T-helper 2 cell treated with Interferon-gamma antibody and Interleukin-4, amounts not matched to agents 5 μg/mL and 100 μg/mL, for 36 hours (primary cell): ENCODE data around the gene RERE.
"Not testable (repeated sequence)": the region's sequence is repeated elsewhere in the genome, so short reads cannot be mapped to it uniquely, and the experiment has no call there.

ENCODE experiments used
- DNase-seq: peaks from one replicate; pipeline ENCODE4 v3.0.0; 2021; ENCODE audit warnings: low spot score
- H3K27ac Mint-ChIP-seq: one replicate; pipeline ENCODE4 v1.8.0; 2021; ENCODE audit warnings: mild to moderate bottlenecking, mixed read lengths
- H3K27me3 Mint-ChIP-seq: one replicate; pipeline ENCODE4 v1.8.0; 2021; ENCODE audit warnings: low read depth, mixed read lengths
- H3K36me3 Mint-ChIP-seq: one replicate; pipeline ENCODE4 v1.8.0; 2021; ENCODE audit warnings: low read depth, mixed read lengths
- H3K4me1 Mint-ChIP-seq: one replicate; pipeline ENCODE4 v1.8.0; 2021; ENCODE audit warnings: low read depth, mixed read lengths
- H3K4me3 Mint-ChIP-seq: one replicate; pipeline ENCODE4 v1.8.0; 2022; ENCODE audit warnings: mild to moderate bottlenecking, moderate library complexity, mixed read lengths
- H3K9me3 Mint-ChIP-seq: one replicate; pipeline ENCODE4 v1.8.0; 2021; ENCODE audit warnings: mixed read lengths

RERE gene

DNA sequence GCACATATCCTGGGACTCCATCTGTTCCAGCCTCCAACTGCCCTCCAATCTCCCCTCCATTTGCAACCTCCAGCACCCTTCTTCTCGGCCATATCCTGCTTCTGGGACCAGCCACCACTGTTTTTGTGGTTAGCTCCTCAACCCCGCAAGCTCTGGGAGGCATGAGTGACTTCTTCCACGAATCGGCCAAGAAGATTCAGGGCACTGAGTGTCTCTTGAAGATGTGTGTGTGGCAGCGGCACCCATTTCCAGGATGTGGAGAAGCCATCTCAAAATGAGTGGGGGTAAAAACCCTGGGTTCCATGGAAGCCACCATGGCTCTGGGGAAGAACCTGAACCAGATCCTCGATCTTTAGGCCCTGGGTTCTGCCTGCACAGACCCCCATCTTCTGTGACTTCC is 304.9 kb downstream of the RERE start:
- no peaks in the 10 kb centered on the region for H3K27me3 Mint-ChIP-seq
- H3K4me3 Mint-ChIP-seq, result peak overlapping the region; percentile 45
- H3K36me3 Mint-ChIP-seq, result peaks cover 11% of the 10 kb centered on the region
- peak; percentile 50 for DNase-seq
- H3K27ac Mint-ChIP-seq, result peak overlapping the region; percentile 66
- no peaks in the 10 kb centered on the region for H3K9me3 Mint-ChIP-seq
- H3K4me1 Mint-ChIP-seq, result peaks cover 63% of the 10 kb centered on the region

DNA sequence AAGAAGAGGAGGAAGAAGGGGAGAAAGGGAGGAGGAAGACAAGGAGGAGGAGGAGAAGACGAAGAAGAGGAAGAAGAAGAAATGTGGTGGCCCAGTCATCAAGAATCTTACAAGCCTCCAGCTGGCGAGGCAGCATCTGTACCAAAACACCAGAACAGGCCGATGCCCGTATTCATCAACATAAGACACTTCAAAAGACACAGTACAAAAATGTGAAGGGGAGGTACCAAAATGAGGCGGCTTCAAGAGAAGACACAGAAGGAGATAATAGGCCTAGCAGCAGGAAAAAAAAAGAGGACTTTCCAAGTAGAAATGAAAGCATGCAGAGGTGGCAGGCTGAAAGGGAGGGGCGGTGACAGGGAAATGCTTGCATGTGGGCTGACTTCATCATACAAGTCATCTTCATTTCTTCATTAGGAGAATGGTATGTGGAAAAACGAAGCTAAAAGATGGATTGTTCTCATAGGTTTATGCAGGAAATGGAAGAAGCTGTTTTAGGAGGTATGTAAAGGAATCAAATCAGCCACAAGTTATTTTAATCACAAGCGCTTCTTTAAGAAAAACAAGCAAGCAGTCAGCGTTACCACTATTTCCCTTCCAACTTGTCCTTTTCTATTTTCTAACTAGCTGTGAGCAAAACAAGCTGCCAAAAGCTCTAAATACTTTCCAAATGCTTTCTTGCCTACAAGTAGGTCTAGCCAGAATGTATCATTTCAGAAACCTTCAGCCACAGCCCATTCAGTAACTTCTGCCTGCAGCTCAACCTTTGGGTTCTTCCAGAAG is 307.2 kb downstream of the RERE start:
- Mint-ChIP-seq H3K27me3 (no peaks in the 10 kb centered on the region), H3K36me3 (peaks cover 14% of the 10 kb centered on the region), H3K27ac (peak overlapping the region; percentile 85), H3K4me1 (peaks cover 45% of the 10 kb centered on the region), H3K4me3 (peak overlapping the region; percentile 79), H3K9me3 (no peaks in the 10 kb centered on the region)
- peak; percentile 57 for DNase-seq

DNA sequence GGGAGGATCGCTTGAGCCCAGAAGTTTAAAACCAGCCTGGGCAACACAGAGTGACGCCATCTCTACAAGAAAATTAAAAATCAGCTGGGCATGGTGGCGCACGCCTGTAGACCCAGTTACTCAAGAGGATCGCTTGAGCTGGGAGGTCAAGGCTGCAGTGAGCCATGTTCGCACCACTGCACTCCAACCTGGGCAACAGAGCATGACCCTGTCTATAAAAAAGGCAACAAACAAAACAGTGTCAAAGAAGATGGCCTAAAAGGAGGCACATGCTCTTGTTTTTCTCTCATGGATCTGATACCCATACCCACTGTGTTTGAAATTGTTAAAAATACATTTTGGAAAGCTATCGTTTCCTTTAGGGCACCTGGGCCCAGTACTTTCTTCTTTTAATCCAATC is 307.9 kb downstream of the RERE start:
- Mint-ChIP-seq H3K27me3 (no peaks in the 10 kb centered on the region), H3K36me3 (peaks cover 14% of the 10 kb centered on the region), H3K4me3 (peak overlapping the region; percentile 79), H3K9me3 (no peaks in the 10 kb centered on the region), H3K27ac (peak overlapping the region; percentile 85), H3K4me1 (peaks cover 45% of the 10 kb centered on the region)
- DNase-seq, result no peak

DNA sequence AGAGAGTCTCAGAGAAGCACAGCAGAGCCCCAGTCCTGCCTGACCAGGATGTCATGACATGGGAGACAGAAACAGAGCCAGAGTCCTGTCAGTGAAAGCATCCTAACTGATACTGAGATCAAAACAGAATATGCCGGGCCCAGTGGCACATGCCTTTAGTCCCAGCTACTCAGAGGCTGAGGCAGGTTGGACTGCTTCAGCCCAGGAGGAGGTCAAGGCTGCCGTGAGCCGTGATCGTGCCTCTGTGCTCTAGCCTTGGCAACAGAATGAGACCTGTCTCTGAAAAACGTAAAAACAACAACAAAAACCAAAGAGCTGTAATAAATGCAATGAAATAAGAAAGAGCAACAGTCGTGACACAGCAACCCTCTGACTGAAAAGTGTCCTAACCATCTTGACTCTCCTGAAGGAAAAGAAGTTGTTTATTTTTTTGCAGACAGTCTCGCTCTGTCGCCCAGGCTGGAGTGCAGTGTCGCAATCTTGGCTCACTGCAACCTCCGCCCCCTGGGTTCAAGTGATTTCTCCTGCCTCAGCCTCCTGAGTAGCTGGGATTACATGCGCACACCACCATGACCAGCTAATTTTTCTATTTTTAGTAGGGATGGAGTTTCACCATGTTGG is 310.3 kb downstream of the RERE start:
- peaks cover 28% of the 10 kb centered on the region for H3K4me1 Mint-ChIP-seq
- DNase-seq, result no peak
- no peak overlapping the region for H3K4me3 Mint-ChIP-seq
- H3K27me3 Mint-ChIP-seq, result no peaks in the 10 kb centered on the region
- peaks cover 8% of the 10 kb centered on the region for H3K36me3 Mint-ChIP-seq
- H3K9me3 Mint-ChIP-seq, result no peaks in the 10 kb centered on the region
- H3K27ac Mint-ChIP-seq, result peak overlapping the region; percentile 1

DNA sequence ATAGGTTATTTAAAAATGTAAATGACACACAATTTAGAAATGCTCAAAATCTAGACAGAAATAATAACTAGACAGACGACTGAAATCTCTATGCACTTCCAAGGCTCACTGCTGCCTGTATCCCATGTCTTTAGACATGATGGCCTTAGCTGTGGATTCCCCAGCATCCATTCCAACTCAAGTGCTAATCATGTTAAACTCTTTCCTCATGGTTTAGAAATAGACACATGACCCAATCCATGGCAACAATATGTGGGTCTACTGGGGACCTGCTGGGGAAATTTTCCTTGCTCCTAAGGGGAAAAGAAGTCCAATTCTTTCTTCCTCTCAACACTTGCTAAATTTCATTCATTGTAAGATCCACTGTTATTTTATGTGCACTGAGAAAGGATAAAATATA is 311.0 kb downstream of the RERE start:
- peaks cover 25% of the 10 kb centered on the region for H3K4me1 Mint-ChIP-seq
- H3K27ac Mint-ChIP-seq, result no peak overlapping the region
- no peak for DNase-seq
- H3K36me3 Mint-ChIP-seq, result peaks cover 8% of the 10 kb centered on the region
- H3K4me3 Mint-ChIP-seq, result no peak overlapping the region
- H3K27me3 Mint-ChIP-seq, result no peaks in the 10 kb centered on the region
- H3K9me3 Mint-ChIP-seq, result no peaks in the 10 kb centered on the region

DNA sequence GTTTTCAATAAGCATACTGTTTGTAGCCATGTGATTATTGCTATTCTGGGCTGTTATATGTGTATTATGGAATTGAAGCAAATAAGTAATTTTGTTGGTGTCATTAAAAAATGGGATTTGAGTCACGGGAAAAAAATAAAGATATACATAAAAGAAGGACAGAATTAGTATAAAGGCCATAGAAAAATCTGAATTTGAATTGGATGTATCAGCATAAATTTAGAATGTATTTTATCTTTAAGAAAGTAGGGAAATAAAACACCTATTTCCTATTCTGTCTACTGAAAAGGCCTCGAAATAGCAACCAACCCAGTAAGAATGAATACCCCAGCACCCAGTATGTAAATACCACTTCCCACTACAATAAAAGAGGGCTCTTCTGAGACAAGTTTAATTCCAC is 313.6 kb downstream of the RERE start:
- peaks cover 16% of the 10 kb centered on the region for H3K36me3 Mint-ChIP-seq
- peaks cover 2% of the 10 kb centered on the region for H3K4me1 Mint-ChIP-seq

DNA sequence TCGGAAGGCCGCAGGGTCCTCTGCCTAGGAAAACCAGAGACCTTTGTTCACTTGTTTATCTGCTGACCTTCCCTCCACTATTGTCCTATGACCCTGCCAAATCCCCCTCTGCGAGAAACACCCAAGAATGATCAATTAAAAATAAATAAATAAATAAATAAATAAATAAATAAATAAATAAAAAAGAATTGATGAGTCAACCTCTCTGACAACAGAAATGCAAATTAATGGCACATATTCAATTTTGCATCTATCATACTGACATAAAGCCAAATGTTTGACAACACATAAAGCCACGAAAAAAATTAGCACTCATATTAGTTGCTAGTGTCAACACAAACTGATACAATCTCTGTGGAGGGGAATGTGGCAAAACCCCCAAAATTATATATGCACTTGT is 314.5 kb downstream of the RERE start:
- not testable (repeated sequence) for H3K27me3 Mint-ChIP-seq, DNase-seq, H3K27ac Mint-ChIP-seq, H3K4me3 Mint-ChIP-seq, H3K4me1 Mint-ChIP-seq, H3K9me3 Mint-ChIP-seq
- peaks cover 18% of the 10 kb centered on the region for H3K36me3 Mint-ChIP-seq

More for the DNA sequence above, 313.6 kb downstream of the RERE start:
- Mint-ChIP-seq H3K27me3 (no peaks in the 10 kb centered on the region), H3K9me3 (no peaks in the 10 kb centered on the region), H3K27ac (no peak overlapping the region), H3K4me3 (no peak overlapping the region)
- no peak for DNase-seq

DNA sequence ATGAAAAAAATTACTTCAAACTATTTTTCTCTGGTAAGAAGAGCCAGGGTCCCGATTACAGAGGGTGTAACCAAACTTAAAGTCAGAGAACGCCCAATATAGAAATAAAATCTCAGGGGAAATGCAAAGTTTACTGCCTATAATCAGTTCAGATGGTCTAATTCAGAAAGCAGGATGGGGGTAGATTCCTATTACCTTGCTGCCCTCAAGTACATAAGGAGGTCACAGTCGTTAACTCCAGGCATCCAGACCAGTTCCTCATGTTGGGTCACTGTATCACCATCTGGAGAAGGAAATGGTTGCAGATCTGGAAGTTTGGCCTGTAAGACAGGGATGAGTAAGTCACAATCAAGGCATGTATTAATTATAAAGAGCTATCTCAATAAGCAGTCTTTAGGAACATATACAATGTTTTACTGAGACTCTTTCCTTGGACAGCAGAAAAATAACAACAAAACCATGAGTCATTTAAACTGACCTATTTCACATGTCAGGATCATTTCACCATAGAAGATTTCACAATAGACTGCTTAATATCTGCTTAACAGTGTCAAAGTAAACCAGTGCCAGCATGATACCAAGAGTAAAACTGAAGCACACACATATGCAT is 320.1 kb downstream of the RERE start:
- Mint-ChIP-seq H3K9me3 (no peaks in the 10 kb centered on the region), H3K4me3 (no peak overlapping the region), H3K27ac (no peak overlapping the region), H3K27me3 (no peaks in the 10 kb centered on the region), H3K4me1 (peaks cover 7% of the 10 kb centered on the region), H3K36me3 (peaks cover 49% of the 10 kb centered on the region)
- no peak for DNase-seq

DNA sequence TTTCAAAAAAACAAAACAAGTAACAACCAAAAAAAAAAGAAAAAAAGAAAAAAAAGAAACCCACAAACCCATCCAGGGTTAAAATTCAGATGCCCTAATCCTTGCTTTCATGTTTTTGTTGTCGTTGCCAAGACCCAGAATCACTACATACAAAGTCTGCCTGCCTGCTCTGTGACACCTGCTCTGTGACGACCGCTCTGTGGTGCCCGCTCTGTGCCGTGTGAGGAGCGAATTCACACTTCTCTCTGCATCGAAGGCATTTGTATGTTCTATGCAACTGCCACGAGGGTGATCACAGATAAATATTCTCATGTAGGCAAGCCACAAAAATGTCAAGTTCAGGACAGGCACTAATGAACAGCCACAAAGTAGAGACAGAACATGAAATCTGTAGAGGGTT is 321.0 kb downstream of the RERE start:
- no peak for DNase-seq
- H3K27ac Mint-ChIP-seq, result peak overlapping the region; percentile 49
- H3K4me3 Mint-ChIP-seq, result no peak overlapping the region
- H3K4me1 Mint-ChIP-seq, result peaks cover 10% of the 10 kb centered on the region
- H3K27me3 Mint-ChIP-seq, result no peaks in the 10 kb centered on the region
- peaks cover 55% of the 10 kb centered on the region for H3K36me3 Mint-ChIP-seq
- H3K9me3 Mint-ChIP-seq, result no peaks in the 10 kb centered on the region

DNA sequence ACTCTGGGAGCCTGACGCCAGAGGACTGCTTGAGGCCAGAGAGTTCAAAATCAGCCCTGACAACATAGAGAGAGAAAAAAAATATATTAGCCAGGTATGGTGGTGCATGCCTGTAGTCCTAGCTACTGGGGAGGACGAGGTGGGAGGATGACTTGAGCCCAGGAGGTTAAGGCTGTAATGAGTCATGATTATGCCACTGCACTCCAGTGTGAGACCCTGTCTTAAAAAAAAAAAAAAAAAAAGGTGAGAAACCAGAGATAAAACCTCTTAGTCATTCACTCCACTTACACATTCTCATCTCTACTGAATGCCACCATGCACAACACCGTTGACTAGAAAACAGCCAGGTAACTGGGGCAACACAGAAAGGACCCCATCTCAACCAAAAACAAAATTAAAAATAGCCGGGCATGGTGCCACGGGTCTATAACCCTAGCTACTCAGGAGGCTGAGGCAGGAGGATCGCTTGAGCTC is 321.5 kb downstream of the RERE start:
- Mint-ChIP-seq H3K27ac (peak overlapping the region; percentile 50), H3K4me3 (no peak overlapping the region)

DNA sequence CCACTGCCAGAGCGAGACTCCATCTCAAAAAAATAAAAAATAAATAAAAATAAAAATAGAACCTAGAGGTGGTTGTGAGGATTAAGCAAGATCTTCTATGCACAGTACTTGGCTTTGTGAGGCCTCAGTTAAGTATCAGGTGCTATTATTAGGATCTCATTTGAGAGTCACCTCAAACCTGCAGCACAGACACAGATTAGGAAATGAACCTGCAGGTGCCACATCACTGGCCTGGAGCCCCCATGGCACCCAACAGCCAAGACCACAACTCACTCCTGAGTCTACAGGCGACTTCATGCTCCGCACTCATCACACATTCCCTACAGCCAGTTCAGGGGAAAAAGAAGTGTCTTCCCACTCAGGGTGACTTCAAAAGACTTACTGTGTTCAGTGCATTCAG is 322.8 kb downstream of the RERE start:
- H3K9me3 Mint-ChIP-seq, result no peaks in the 10 kb centered on the region
- peaks cover 10% of the 10 kb centered on the region for H3K4me1 Mint-ChIP-seq
- H3K27me3 Mint-ChIP-seq, result no peaks in the 10 kb centered on the region
- H3K36me3 Mint-ChIP-seq, result peaks cover 48% of the 10 kb centered on the region
- no peak overlapping the region for H3K27ac Mint-ChIP-seq
- no peak for DNase-seq
- H3K4me3 Mint-ChIP-seq, result no peak overlapping the region

More for the DNA sequence above, 321.5 kb downstream of the RERE start:
- peaks cover 55% of the 10 kb centered on the region for H3K36me3 Mint-ChIP-seq
- H3K4me1 Mint-ChIP-seq, result peaks cover 10% of the 10 kb centered on the region
- DNase-seq, result peak; percentile 48
- H3K9me3 Mint-ChIP-seq, result no peaks in the 10 kb centered on the region
- no peaks in the 10 kb centered on the region for H3K27me3 Mint-ChIP-seq

DNA sequence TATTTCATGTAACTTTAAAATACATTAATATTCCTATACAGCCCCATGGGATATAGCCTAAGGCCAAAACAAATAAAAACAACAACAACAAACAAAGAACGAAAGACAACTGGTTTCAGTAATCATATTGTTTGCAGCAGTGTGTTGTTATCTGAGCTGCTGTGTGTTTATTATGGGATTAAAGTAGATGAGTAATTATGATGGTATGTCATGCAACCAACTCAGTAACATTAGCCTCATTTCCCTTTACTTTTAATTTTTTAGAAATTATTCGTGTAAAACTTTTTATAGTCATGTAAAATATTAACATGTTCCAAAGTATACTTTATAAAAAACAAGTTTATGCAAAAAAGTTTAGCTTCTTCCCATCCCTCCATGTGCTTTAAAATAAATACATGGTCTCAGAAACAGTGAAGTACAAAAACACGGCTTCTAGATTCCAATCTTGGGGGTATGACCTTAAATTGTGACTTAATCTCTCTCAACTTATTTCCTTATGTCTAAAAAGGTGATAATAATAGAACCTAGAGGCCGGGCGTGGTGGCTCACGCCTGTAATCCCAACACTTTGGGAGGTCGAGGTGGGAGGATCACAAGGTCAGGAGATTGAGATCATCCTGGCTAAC is 323.4 kb downstream of the RERE start:
- no peaks in the 10 kb centered on the region for H3K9me3 Mint-ChIP-seq
- no peak overlapping the region for H3K4me3 Mint-ChIP-seq
- H3K36me3 Mint-ChIP-seq, result peaks cover 47% of the 10 kb centered on the region
- H3K27me3 Mint-ChIP-seq, result no peaks in the 10 kb centered on the region
- peaks cover 10% of the 10 kb centered on the region for H3K4me1 Mint-ChIP-seq
- H3K27ac Mint-ChIP-seq, result no peak overlapping the region
- DNase-seq, result no peak

DNA sequence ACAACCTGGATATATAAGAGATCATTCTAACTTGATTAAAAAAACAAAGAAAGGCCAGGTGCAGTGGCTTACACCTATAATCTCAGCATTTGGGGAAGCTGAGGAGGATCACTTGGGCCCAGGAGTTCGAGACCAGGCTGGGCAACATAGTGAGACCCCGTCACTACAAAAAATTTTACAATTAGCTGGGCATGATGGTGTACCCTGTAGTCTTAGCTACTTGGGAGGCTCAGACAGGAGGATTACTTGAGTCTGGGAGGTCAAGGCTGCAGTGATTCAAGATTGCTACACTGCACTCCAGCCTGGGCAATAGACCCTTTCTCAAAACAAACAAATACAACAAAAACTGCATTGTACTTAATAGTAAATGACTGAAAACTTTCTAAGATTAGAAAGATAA is 330.2 kb downstream of the RERE start:
- Mint-ChIP-seq H3K4me1 (peaks cover 6% of the 10 kb centered on the region), H3K4me3 (no peak overlapping the region), H3K36me3 (peaks cover 16% of the 10 kb centered on the region), H3K27ac (no peak overlapping the region), H3K27me3 (no peaks in the 10 kb centered on the region), H3K9me3 (no peaks in the 10 kb centered on the region)
- no peak for DNase-seq

DNA sequence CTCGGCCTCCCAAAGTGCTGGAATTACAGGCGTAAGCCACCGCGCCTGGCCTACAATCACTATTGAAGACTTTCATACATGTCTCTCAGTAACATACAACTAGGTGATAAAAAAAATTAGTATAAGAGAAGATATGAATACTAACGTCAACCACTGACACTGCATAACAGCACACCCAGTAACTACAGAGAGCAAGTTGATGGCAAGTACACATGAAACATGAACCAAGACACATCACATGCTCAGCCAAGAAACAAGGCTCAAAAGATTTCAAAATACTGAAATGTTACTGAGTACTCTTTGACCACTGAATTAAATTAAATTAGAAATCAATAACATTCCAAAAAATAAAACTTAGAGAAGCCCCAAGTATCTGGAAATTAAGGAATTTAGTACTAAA is 331.4 kb downstream of the RERE start:
- H3K36me3 Mint-ChIP-seq, result peaks cover 13% of the 10 kb centered on the region
- no peak overlapping the region for H3K4me3 Mint-ChIP-seq
- H3K9me3 Mint-ChIP-seq, result no peaks in the 10 kb centered on the region
- DNase-seq, result no peak
- H3K27me3 Mint-ChIP-seq, result no peaks in the 10 kb centered on the region
- H3K4me1 Mint-ChIP-seq, result peaks cover 3% of the 10 kb centered on the region
- no peak overlapping the region for H3K27ac Mint-ChIP-seq
